ENCODE measurements around the gene PPP1CA.

- TF ChIP-seq CTCF (conservative IDR thresholded peaks at IDR 0.05 in 1 of 2, IDR thresholded peaks at IDR 0.05 in 1 of 2; ENCODE audit: low read depth in 1 of 2, low read length in 2 of 2), result no peak
- TF ChIP-seq EZH2 (IDR thresholded peaks at IDR 0.05; ENCODE audit: low read length, missing control alignments), result no peak
Observed at GRCh38 chr11:67356387-67356863, 45.2 kb downstream of the PPP1CA start.

Measured in fibroblast of lung (primary cell).